Left lung (tissue), 10 donors: ENCODE results near the gene UNC13A. TPM values are rescaled to one million over a fixed set of nuclear protein-coding genes. Genes with fewer than 3 reads are reported as not detected.
A peak's percentile ranks its signal among the peaks of the same experiment; 100 is the strongest.

Source experiments
- ATAC-seq: fragments of 200-7000 bp; cut with Tn5 transposase; one replicate; pipeline ENCODE4 v1.9.1; 2020; ENCODE audit warnings: moderate library complexity
- DNase-seq, 4 donors: peaks; one replicate each; pipeline ENCODE4 v3.0.0-alpha.2; 2013 to 2020
- H3K27ac ChIP-seq, 2 donors: fragments of 200-600 bp; sonication (generic) in 1 of 2; one replicate each; pipeline versions ENCODE4 v1.5.0 to v1.8.0; 2020 to 2021
- H3K27me3 ChIP-seq, 2 donors: fragments of 200-600 bp; sonication (generic) in 1 of 2; one replicate each; pipeline versions ENCODE4 v1.5.0 to v1.8.0; 2020 to 2021
- H3K36me3 ChIP-seq, 2 donors: fragments of 200-600 bp; sonication (generic) in 1 of 2; one replicate each; pipeline versions ENCODE4 v1.5.0 to v1.8.0; 2020 to 2021
- H3K4me1 ChIP-seq, 2 donors: fragments of 200-600 bp; one replicate each; pipeline ENCODE4 v1.8.0; 2021
- H3K4me3 ChIP-seq, 2 donors: fragments of 200-600 bp; sonication (generic) in 1 of 2; one replicate each; pipeline versions ENCODE4 v1.5.0 to v1.8.0; 2020 to 2021; ENCODE audit warnings: mild to moderate bottlenecking in 1 of 2
- H3K9me3 ChIP-seq, 2 donors: fragments of 200-600 bp; sonication (generic) in 1 of 2; one replicate each; pipeline versions ENCODE4 v1.5.0 to v1.8.0; 2020 to 2021
- intact Hi-C, 2 donors: fragments of 100-400 bp; cut with DNase I; formaldehyde crosslinking; loops; one replicate each; pipeline versions ENCODE4 v1.11.2 to v1.14.2; 2022
- polyA plus RNA-seq, 6 donors: library from polyadenylated mRNA; unstranded; fragments of 120-200 nt; gene quantifications; one replicate each; pipeline ENCODE4 v1.2.1, GENCODE V29; 2013; ENCODE audit not compliant: insufficient read length in 6 of 6
- total RNA-seq, 2 donors: library from RNA; stranded (reverse); fragmentation: NEBNext Ultra II Directional; extraction: Animal tissue kit (Norgen Biotek cat#: 25700); gene quantifications; one replicate each; pipeline ENCODE4 v1.2.1, GENCODE V29; 2021
- TF ChIP-seq, protein P1 (sequence below), 2 donors: fragments of 200-600 bp; sonication (generic) in 1 of 2; IDR thresholded peaks; one replicate each; pipeline versions ENCODE4 v1.5.0 to v1.8.0; 2021; ENCODE audit warnings: antibody characterized with exemption in 2 of 2
- donor health status: DM: no; HTN: yes; CAD: no.
- donor health status: DM: no; HTN: no; CAD: no.

Gene UNC13A
- total and polyA plus RNA-seq, 8 donors = 0.15 to 0.98 (median 0.56) TPM

DNA sequence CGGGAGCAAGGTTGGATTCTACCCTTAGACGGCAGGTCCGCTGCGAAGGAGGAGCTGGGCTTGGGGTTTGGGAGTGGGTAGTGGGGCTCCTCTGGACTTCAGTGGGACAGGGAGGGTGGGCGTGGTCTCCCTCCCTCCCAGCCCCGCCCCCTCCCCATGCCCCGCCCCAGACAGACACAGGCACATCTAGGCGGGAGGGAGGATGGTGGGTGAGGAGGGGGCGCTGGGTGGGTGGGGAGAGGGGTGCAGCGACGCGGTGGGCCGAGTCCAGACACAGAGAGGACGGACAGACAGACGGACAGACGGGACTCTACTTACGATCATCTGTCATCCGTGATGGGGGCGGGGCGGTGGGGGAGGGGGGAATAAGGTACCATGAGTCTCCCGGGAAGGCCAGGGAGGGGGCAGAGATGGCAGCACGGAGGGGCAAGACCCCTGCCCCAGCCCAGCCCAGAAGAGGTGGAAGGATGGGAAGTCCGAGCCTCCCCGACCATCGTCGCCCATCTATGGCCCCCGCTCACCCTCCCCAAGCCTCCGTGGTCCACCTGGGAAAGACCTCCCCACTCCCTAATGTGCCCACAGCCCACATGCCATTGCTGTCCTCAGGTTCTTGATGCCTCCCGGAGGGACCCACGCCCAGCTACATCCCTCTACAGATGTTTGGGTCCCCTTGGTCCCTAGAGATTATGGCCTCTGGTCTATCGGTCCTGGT is 64.8 kb downstream of the UNC13A start:
- TF ChIP-seq, protein P1, sequence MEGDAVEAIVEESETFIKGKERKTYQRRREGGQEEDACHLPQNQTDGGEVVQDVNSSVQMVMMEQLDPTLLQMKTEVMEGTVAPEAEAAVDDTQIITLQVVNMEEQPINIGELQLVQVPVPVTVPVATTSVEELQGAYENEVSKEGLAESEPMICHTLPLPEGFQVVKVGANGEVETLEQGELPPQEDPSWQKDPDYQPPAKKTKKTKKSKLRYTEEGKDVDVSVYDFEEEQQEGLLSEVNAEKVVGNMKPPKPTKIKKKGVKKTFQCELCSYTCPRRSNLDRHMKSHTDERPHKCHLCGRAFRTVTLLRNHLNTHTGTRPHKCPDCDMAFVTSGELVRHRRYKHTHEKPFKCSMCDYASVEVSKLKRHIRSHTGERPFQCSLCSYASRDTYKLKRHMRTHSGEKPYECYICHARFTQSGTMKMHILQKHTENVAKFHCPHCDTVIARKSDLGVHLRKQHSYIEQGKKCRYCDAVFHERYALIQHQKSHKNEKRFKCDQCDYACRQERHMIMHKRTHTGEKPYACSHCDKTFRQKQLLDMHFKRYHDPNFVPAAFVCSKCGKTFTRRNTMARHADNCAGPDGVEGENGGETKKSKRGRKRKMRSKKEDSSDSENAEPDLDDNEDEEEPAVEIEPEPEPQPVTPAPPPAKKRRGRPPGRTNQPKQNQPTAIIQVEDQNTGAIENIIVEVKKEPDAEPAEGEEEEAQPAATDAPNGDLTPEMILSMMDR (IDR thresholded peaks at IDR 0.05) = no peak
- Histone ChIP-seq H3K36me3 (no peaks in the 10 kb centered on the region), H3K27me3 (peaks cover 0 to 7% of the 10 kb centered on the region in 2 donors), H3K27ac (no peak overlapping the region), H3K4me1 (no peaks in the 10 kb centered on the region), H3K9me3 (peaks cover 0 to 7% of the 10 kb centered on the region in 2 donors), H3K4me3 (no peak overlapping the region)
- intact Hi-C loops = no loop called here
- DNase-seq (peak in 1 of 4 donors; percentile 49), ATAC-seq (no peak)

DNA sequence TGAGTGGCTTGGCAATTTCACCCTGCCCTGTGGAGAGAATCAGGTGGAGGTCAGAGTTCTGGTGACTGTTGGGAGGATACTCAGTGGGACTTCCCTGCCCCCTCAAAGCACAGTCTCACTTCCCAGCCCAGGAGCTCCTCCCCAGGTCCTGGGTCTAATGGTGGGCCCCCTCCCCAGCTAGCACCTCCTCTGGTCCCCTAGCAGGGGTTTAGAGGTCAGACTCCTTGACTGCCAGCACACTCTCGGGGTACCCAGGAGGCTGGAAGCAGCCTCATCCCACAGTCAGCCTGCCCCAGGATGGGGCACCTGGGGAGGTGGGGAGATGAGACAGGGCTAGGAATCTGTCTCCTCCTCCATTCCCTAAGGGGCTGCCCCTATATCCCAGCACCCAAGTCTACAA is 67.5 kb downstream of the UNC13A start:
- H3K4me1 ChIP-seq = peaks cover 0 to 5% of the 10 kb centered on the region in 2 donors
- TF ChIP-seq, protein P1 (IDR thresholded peaks at IDR 0.05) = no peak
- peaks cover 0 to 7% of the 10 kb centered on the region in 2 donors for H3K9me3 ChIP-seq
- peak in 1 of 4 donors; percentile 24 for DNase-seq
- no peaks in the 10 kb centered on the region for H3K36me3 ChIP-seq
- no peak overlapping the region for H3K27ac ChIP-seq
- ATAC-seq = no peak
- H3K4me3 ChIP-seq = no peak overlapping the region
- intact Hi-C loops = no loop called here
- peaks cover 0 to 34% of the 10 kb centered on the region in 2 donors for H3K27me3 ChIP-seq

DNA sequence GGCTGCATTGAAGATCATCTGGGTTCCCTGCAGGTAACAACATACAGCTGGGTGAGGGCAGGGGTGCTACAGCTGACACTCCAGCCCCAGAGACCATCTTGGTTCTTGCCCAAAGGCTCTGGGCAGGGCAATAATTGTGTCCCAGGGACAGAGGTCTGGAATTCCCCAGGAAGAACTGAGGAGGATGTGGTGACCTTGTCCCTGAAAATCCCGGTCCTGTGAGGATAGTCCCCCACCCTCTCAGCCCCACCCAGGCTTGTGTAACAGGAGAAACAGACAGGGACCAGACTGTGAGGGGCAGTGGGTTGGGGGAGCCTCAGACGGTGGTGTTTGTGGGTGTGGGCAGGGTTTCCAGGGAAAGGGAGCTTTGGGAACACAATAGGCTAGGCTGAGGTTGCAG is 69.2 kb downstream of the UNC13A start:
- TF ChIP-seq, protein P1 (IDR thresholded peaks at IDR 0.05) = no peak
- ATAC-seq (no peak), DNase-seq (no peak)
- intact Hi-C loops = no loop called here
- H3K9me3 ChIP-seq = peaks cover 0 to 7% of the 10 kb centered on the region in 2 donors
- H3K27me3 ChIP-seq = peaks cover 0 to 49% of the 10 kb centered on the region in 2 donors
- no peak overlapping the region for H3K4me3 ChIP-seq
- H3K4me1 ChIP-seq = peaks cover 0 to 5% of the 10 kb centered on the region in 2 donors
- H3K36me3 ChIP-seq = no peaks in the 10 kb centered on the region
- H3K27ac ChIP-seq = no peak overlapping the region

DNA sequence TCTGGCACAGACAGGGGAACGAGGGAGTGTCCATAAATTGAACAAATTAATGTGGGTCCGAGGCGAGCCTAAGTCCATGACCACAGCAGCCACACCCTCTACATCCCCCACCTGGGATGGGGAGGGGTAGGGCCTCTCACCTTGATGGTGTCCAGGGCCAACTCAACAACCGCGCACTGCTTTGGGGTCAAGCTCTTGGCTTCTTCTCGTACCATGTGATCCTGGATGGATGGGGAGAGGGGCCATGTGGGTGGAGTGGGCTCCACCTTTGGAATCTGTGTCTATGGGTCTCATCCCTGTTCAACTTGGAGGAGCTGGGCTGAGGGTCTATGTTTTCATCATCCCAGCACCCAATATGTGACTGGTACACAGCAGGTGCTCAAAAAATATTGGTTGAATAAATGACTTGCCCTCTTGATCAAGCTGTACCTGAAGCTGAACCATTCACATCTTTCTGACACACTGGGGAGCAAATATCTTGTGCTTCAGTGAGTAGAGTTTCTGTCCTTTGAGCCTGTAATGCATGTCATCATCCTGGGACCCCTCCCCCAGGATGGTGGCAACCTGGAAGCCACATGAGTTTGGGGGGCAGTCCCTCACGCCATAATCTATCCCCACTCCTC is 69.8 kb downstream of the UNC13A start:
- Histone ChIP-seq H3K9me3 (peaks cover 0 to 7% of the 10 kb centered on the region in 2 donors), H3K4me1 (peaks cover 0 to 5% of the 10 kb centered on the region in 2 donors), H3K27me3 (peaks cover 0 to 49% of the 10 kb centered on the region in 2 donors), H3K27ac (no peak overlapping the region), H3K36me3 (no peaks in the 10 kb centered on the region), H3K4me3 (no peak overlapping the region)
- ATAC-seq = no peak
- intact Hi-C loops = no loop called here
- TF ChIP-seq, protein P1 (IDR thresholded peaks at IDR 0.05) = no peak
- DNase-seq = no peak

DNA sequence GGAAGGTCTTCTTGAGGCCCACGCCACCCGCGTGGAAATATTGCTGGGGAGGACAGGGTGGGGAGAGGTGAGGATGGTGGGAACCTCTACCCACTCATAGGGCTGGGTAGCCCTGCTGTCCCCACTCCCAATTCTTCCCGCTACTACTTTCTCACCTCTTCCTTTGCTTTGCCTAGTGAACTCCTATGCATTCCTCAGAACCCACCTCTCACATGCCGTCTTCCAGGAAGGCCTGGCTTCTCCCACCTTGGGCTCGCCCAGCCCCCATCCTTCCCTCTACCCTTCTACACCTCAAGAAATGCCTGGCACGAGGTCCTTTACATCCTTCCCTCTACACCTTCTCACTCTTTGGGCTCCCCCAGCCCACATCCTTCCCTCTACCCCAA is 70.4 kb downstream of the UNC13A start:
- no peaks in the 10 kb centered on the region for H3K36me3 ChIP-seq
- no peak overlapping the region for H3K27ac ChIP-seq
- TF ChIP-seq, protein P1 (IDR thresholded peaks at IDR 0.05) = no peak
- peaks cover 0 to 49% of the 10 kb centered on the region in 2 donors for H3K27me3 ChIP-seq
- no peak overlapping the region for H3K4me3 ChIP-seq
- ATAC-seq (no peak), DNase-seq (no peak)
- H3K4me1 ChIP-seq = peaks cover 0 to 5% of the 10 kb centered on the region in 2 donors
- peaks cover 0 to 7% of the 10 kb centered on the region in 2 donors for H3K9me3 ChIP-seq
- intact Hi-C loops = no loop called here
